Measurements from ENCODE around the gene LNPEP.

- no peak for TF ChIP-seq ZNF766 (CRISPR knock-in tag; IDR thresholded peaks at IDR 0.05; ENCODE audit: borderline replicate concordance)
- no peak for TF ChIP-seq SNAPC5 (CRISPR knock-in tag; IDR thresholded peaks at IDR 0.05; ENCODE audit: borderline replicate concordance)
- TF ChIP-seq ZBTB10 (CRISPR knock-in tag; IDR thresholded peaks at IDR 0.05; ENCODE audit: borderline replicate concordance): no peak
- no peak for TF ChIP-seq CTCF (CRISPR knock-in tag; IDR thresholded peaks at IDR 0.05)
- no peak for TF ChIP-seq ZNF574 (CRISPR knock-in tag; IDR thresholded peaks at IDR 0.05)
- no peak for TF ChIP-seq ELF1 (CRISPR knock-in tag; IDR thresholded peaks at IDR 0.05)
- TF ChIP-seq ZNF615 (CRISPR knock-in tag; IDR thresholded peaks at IDR 0.05; ENCODE audit: borderline replicate concordance): no peak
Measured at GRCh38 chr5:96978812-96979449, 43.1 kb downstream of the LNPEP start.

Data from HepG2 (cell line).